B cell (primary cell): ENCODE data around the gene CAPS.

Source experiments
- CTCF ChIP-seq: fragments of 200-600 bp; IDR thresholded peaks from one replicate; pipeline ENCODE4 v1.8.0; 2022; ENCODE audit warnings: antibody characterized with exemption, mild to moderate bottlenecking
- EZH2 ChIP-seq: IDR thresholded peaks from 2 replicates; pipeline ENCODE4 v1.6.1; 2012; ENCODE audit warnings: borderline replicate concordance, low read depth, mild to moderate bottlenecking, moderate library complexity, low read length; ENCODE audit not compliant: insufficient read depth, poor library complexity, severe bottlenecking

- TF ChIP-seq CTCF (no peak), EZH2 (no peak)
Measured at GRCh38 chr19:5873617-5874199, 40.3 kb upstream of the CAPS start.
